GM13977 (cell line): Measurements from ENCODE around the gene APOA1.

Experiments
- DNase-seq: peaks from one replicate; pipeline ENCODE4 v3.0.0; 2012; ENCODE audit warnings: low spot score
- CTCF ChIP-seq: IDR thresholded peaks from 2 replicates; pipeline ENCODE4 v1.5.1; 2012; ENCODE audit warnings: mild to moderate bottlenecking, control low read depth; ENCODE audit not compliant: insufficient read depth; ENCODE audit errors: extremely low read depth, missing control alignments
- in situ Hi-C: fragments of 300-500 bp; cut with MboI; formaldehyde crosslinking; loops from one replicate; pipeline ENCODE4 v1.12.0; 2022; ENCODE audit warnings: low sequenced_read_pairs, low pct_unique_long_range_greater_than_20kb, mixed read lengths, inconsistent platforms; ENCODE audit not compliant: unreplicated experiment

The APOA1 gene

DNA sequence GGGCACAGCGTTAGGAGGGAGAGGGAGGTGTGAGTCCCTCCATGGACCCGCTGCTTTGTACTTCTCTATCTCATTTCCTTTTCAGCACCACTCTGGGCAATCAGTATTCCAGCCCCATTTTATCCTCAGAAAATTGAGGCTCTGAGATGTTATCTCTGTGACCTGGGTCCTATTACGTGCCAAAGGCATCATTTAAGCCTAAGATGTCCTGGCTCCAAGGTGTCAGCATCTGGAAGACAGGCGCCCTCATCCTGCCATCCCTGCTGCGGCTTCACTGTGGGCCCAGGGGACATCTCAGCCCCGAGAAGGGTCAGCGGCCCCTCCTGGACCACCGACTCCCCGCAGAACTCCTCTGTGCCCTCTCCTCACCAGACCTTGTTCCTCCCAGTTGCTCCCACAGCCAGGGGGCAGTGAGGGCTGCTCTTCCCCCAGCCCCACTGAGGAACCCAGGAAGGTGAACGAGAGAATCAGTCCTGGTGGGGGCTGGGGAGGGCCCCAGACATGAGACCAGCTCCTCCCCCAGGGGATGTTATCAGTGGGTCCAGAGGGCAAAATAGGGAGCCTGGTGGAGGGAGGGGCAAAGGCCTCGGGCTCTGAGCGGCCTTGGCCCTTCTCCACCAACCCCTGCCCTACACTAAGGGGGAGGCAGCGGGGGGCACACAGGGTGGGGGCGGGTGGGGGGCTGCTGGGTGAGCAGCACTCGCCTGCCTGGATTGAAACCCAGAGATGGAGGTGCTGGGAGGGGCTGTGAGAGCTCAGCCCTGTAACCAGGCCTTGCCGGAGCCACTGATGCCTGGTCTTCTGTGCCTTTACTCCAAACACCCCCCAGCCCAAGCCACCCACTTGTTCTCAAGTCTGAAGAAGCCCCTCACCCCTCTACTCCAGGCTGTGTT lies 8.5 kb downstream of the APOA1 start:
- in situ Hi-C loops: no loop called here
- no peak for DNase-seq
- TF ChIP-seq CTCF: no peak

DNA sequence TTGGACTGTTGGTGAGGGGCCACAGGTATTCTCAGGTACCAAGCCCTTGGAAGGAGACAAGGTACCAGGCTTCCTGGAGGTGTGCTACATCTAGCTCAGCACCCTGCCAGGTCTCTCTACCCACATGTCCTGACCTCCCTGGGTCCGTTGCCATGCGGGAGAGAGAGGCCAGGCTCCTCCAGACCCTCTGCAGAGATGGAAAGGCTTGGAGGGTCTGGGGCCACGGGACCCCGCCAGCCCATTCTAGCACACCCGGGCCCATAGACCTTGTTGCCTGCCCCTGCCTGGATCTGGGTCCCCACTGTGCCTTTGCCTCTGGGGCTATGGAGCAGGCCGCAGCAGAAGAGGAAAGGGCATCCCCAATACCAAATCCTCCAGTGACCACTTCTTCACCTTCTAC lies 10.0 kb downstream of the APOA1 start:
- no peak for TF ChIP-seq CTCF
- DNase-seq: no peak
- in situ Hi-C loops: no loop called here

DNA sequence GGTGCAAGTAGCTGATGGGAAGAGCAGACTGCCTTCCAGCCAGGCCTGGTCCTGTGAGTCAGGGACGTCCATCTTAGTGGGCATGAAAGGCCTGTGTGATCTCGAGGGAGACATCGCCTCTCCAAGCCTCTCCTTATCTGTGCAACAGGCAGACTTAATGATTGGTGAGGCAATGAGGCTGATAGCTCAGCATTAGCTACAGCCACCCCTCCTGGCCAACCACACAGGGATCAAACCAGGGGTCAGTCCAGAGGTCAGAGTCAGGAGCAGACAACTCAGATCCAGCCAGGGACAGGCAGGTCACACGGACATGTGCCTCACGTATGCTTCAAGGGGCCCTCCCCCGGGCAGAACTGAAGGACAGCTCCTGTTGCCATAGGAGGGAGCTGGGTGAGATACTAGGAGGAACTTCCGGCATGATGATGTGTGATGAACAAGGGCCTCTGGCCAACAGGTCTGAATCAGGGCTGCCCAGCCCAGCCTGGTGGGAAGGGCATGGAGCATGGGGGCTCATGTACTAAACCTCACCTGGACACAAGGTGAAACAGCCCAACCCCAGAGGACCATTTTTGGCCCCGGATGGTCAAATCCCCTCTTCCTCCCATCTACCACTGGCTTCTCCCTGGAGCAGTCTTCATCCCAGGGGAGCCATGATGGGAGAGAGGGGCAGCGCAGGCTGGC lies 10.5 kb downstream of the APOA1 start:
- no peak for TF ChIP-seq CTCF
- DNase-seq: no peak
- in situ Hi-C loops: no loop called here

GRCh38 chr11:116825854-116826750 lies 11.3 kb downstream of the APOA1 start:
- no peak for TF ChIP-seq CTCF
- no peak for DNase-seq
- in situ Hi-C loops: no loop called here

DNA sequence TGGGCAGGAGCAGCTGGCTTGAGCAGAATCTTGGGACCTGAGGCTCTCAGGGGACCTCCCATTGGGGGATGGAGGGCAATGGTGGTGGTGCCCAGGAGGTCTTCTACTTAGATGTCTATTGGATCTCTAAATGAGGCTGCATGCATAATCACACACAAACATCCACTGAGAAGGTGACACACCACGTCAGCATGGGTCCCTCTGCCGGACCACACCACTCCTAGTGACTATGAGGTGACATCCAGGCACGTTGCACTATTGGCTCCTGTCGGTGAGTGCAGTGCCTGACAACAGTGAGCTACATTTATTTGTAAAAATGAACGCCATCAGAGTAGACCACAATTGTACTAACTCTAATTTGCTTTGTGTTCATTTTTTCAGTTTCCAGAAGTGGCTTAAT lies 12.0 kb downstream of the APOA1 start:
- TF ChIP-seq CTCF: no peak
- no peak for DNase-seq
- in situ Hi-C loops: no loop called here
